Vagina (tissue), 2 donors: ENCODE measurements around the gene BEST4.

Experiments used
- POLR2A ChIP-seq, 2 donors: fragments of 450-650 bp; IDR thresholded peaks; one replicate each; pipeline ENCODE4 v1.6.1; 2017; ENCODE audit warnings: antibody characterized with exemption in 2 of 2, mild to moderate bottlenecking in 2 of 2, moderate library complexity in 2 of 2
- POLR2AphosphoS5 ChIP-seq, 2 donors: sonication (generic); formaldehyde crosslinking; IDR thresholded peaks; one replicate each; pipeline ENCODE4 v1.9.0; 2017; ENCODE audit warnings: antibody characterized with exemption in 2 of 2, mild to moderate bottlenecking in 2 of 2, low read depth in 1 of 2; ENCODE audit not compliant: insufficient read depth in 1 of 2
- TF ChIP-seq, protein P1 (sequence below), 3 experiments: fragments of 450-650 bp in 2 of 3; fragments of 200-600 bp in 1 of 3; sonication (generic) in 1 of 3; IDR thresholded peaks; one replicate each; pipeline ENCODE4 v1.5.1; 2017 to 2019; ENCODE audit warnings: antibody characterized with exemption in 3 of 3, mild to moderate bottlenecking in 2 of 3, moderate library complexity in 2 of 3

DNA sequence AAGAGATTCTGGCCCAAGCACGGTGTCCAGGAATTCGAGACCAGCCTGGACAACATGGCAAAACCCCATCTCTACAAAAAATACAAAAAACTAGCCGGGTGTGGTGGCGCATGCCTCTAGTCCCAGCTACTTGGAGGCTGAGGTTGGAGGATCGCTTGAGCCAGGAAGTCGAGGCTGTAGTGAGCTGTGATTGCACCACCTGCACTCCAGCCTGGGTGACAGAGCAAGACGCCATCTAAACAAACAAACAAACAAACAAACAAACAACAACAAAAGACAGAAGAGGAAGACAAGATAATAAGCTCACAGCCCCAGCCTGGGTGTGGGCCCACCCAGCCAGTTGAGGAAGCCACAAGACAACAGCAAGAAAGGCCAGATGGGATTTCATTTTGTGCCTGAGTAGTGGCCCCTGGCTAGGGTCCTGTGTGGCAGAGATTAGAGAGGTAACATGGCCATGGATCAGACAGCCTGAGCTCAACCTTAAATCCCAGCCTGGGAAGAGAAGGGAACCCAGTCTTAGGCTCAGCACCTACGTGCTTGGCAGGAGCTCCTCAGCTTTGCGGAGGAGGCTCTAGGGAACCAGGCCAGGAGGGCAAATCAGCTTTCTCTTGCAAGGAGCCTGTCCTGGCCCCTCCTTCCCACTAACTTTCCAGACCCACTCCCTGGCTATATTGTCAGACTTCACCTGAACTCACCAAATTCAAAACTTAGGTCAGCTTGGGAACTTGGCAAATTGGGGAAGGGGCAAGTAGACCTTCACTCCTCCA is 4.9 kb upstream of the BEST4 start:
- TF ChIP-seq, protein P1, sequence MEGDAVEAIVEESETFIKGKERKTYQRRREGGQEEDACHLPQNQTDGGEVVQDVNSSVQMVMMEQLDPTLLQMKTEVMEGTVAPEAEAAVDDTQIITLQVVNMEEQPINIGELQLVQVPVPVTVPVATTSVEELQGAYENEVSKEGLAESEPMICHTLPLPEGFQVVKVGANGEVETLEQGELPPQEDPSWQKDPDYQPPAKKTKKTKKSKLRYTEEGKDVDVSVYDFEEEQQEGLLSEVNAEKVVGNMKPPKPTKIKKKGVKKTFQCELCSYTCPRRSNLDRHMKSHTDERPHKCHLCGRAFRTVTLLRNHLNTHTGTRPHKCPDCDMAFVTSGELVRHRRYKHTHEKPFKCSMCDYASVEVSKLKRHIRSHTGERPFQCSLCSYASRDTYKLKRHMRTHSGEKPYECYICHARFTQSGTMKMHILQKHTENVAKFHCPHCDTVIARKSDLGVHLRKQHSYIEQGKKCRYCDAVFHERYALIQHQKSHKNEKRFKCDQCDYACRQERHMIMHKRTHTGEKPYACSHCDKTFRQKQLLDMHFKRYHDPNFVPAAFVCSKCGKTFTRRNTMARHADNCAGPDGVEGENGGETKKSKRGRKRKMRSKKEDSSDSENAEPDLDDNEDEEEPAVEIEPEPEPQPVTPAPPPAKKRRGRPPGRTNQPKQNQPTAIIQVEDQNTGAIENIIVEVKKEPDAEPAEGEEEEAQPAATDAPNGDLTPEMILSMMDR (IDR thresholded peaks at IDR 0.05), result no peak
- TF ChIP-seq POLR2AphosphoS5 (IDR thresholded peaks at IDR 0.05; ENCODE audit: insufficient read depth in 1 of 2, low read depth in 1 of 2), result no peak
- TF ChIP-seq POLR2A (IDR thresholded peaks at IDR 0.05), result no peak
